B cell (primary cell): ENCODE results near the gene TK2.
"Not testable (repeated sequence)": the region's sequence is repeated elsewhere in the genome, so short reads cannot be mapped to it uniquely, and the experiment has no call there.

Experiments
- CTCF ChIP-seq: fragments of 200-600 bp; IDR thresholded peaks from one replicate; pipeline ENCODE4 v1.8.0; 2022; ENCODE audit warnings: antibody characterized with exemption, mild to moderate bottlenecking
- EZH2 ChIP-seq: IDR thresholded peaks from 2 replicates; pipeline ENCODE4 v1.6.1; 2012; ENCODE audit warnings: borderline replicate concordance, low read depth, mild to moderate bottlenecking, moderate library complexity, low read length; ENCODE audit not compliant: insufficient read depth, poor library complexity, severe bottlenecking

- TF ChIP-seq CTCF, EZH2: not testable (repeated sequence)
Measured at GRCh38 chr16:66497921-66498320, 52.0 kb downstream of the TK2 start.
